ENCODE measurements around the gene DYRK2. TPM values are rescaled to one million over a fixed set of nuclear protein-coding genes. Genes with fewer than 3 reads are reported as not detected.

The DYRK2 gene
- total RNA-seq, 4 donors from 2014 or later: 26.9 to 147 (median 96.6) TPM

- peak overlapping the region; percentile 78 to 84 (median 84) for H3K27ac ChIP-seq
- no peaks in the 10 kb centered on the region for H3K36me3 ChIP-seq
- H3K9me3 ChIP-seq: no peaks in the 10 kb centered on the region
- peak; percentile 83 for DNase-seq
- peaks cover 0 to 52% (median 14%) of the 10 kb centered on the region in 4 donors for H3K4me1 ChIP-seq
- 20 to 28% methylated on average over 1 to 3 of the region's 3 CpGs for WGBS, 2 donors (ENCODE audit: low coverage in 1 of 2)
- in situ Hi-C loops (cut with MboI; ENCODE audit: low pct_ligation_motif_present in 1 of 4, low pct_unique_long_range_greater_than_20kb in 1 of 4, low sequenced_read_pairs in 3 of 4) (no loop called here), intact Hi-C loops (cut with DNase I; ENCODE audit: low total_unique reads) (no loop called here)
- peak; percentile 44 for TF ChIP-seq POLR2A (IDR thresholded peaks at IDR 0.05)
- TF ChIP-seq POLR2AphosphoS5 (IDR thresholded peaks at IDR 0.05): peak; percentile 51 to 86 (median 81)
- no peak for TF ChIP-seq CTCF (IDR thresholded peaks at IDR 0.05)
- peak; percentile 8 for TF ChIP-seq EP300 (IDR thresholded peaks at IDR 0.05; ENCODE audit: low read depth)
- H3K27me3 ChIP-seq: no peaks in the 10 kb centered on the region
- peak overlapping the region in 1 of 4 donors; percentile 13 for H3K4me3 ChIP-seq
Measured at GRCh38 chr12:67710582-67710981, 62.0 kb downstream of the DYRK2 start.

GRCh38 chr12:67712011-67712410 lies 63.5 kb downstream of the DYRK2 start:
- in situ Hi-C loops (cut with MboI; ENCODE audit: low pct_ligation_motif_present in 1 of 4, low pct_unique_long_range_greater_than_20kb in 1 of 4, low sequenced_read_pairs in 3 of 4): no loop called here
- H3K27me3 ChIP-seq: no peaks in the 10 kb centered on the region

GRCh38 chr12:67714648-67715047 lies 66.1 kb downstream of the DYRK2 start:
- no peak overlapping the region for H3K4me3 ChIP-seq

More at GRCh38 chr12:67712011-67712410, 63.5 kb downstream of the DYRK2 start:
- TF ChIP-seq POLR2AphosphoS5 (IDR thresholded peaks at IDR 0.05) (no peak), POLR2A (IDR thresholded peaks at IDR 0.05) (no peak), CTCF (IDR thresholded peaks at IDR 0.05) (no peak), EP300 (IDR thresholded peaks at IDR 0.05; ENCODE audit: low read depth) (no peak)
- 83% methylated on average over 1 of the region's 1 CpG; no CpG with 5 or more reads in 1 of the 2 donors for WGBS, 2 donors (ENCODE audit: low coverage in 1 of 2)
- Histone ChIP-seq H3K27ac (peak overlapping the region in 1 of 4 donors; percentile 84), H3K9me3 (no peaks in the 10 kb centered on the region), H3K4me3 (no peak overlapping the region), H3K36me3 (no peaks in the 10 kb centered on the region), H3K4me1 (peaks cover 0 to 45% (median 14%) of the 10 kb centered on the region in 4 donors)
- intact Hi-C loops (cut with DNase I; ENCODE audit: low total_unique reads): no loop called here
- no peak for DNase-seq

More at GRCh38 chr12:67714648-67715047, 66.1 kb downstream of the DYRK2 start:
- whole genome bisulfite sequencing, 2 donors (ENCODE audit: low coverage in 1 of 2): 20 to 40% methylated on average over 1 of the region's 1 CpG
- in situ Hi-C loops (cut with MboI; ENCODE audit: low pct_ligation_motif_present in 1 of 4, low pct_unique_long_range_greater_than_20kb in 1 of 4, low sequenced_read_pairs in 3 of 4): no loop called here
- peaks cover 0 to 43% (median 14%) of the 10 kb centered on the region in 4 donors for H3K4me1 ChIP-seq
- no peaks in the 10 kb centered on the region for H3K36me3 ChIP-seq
- DNase-seq: no peak
- intact Hi-C loops (cut with DNase I; ENCODE audit: low total_unique reads): no loop called here
- no peaks in the 10 kb centered on the region for H3K9me3 ChIP-seq
- TF ChIP-seq CTCF (IDR thresholded peaks at IDR 0.05) (no peak), EP300 (IDR thresholded peaks at IDR 0.05; ENCODE audit: low read depth) (no peak)
- no peak overlapping the region for H3K27ac ChIP-seq
- no peaks in the 10 kb centered on the region for H3K27me3 ChIP-seq

Data from transverse colon (tissue), 4 donors.